LNCAP (cell line): ENCODE data around the gene WDR36.
A peak's percentile ranks its signal among the peaks of the same experiment; 100 is the strongest.

Experiments
- TF ChIP-seq, protein P1 (sequence below): fragments of 450-650 bp; IDR thresholded peaks from 2 replicates; pipeline ENCODE4 v1.5.1; 2017; ENCODE audit warnings: mild to moderate bottlenecking

The WDR36 gene

DNA sequence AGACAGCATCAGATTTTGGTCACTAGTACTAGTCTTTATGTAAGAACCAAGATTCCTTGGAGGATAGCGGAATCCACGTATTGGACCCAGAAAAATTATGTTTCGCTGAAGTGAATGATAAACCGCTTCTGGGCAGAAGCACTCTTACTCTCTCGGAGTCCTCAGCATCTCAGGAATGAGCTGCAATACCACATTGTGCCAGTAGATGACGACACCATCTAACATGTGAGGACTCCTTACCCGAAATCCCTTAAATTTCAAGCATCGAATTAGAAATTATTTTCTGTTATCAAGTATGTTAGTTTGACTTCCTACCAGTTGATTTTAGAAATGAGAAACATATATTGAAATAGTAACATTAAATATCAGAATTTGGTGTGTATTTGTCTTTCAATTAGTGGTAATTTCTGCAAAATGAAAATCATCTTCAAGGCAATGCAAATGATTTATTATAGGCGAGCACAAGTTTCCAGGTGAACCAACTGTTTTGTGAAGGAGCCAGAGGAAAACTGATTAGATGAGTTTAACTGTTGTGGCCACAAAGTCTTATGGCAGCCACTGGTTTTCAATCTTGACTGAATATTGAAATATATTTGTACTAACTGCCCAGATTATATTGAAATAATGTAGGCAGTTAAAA is 66.1 kb downstream of the WDR36 start:
- TF ChIP-seq, protein P1, sequence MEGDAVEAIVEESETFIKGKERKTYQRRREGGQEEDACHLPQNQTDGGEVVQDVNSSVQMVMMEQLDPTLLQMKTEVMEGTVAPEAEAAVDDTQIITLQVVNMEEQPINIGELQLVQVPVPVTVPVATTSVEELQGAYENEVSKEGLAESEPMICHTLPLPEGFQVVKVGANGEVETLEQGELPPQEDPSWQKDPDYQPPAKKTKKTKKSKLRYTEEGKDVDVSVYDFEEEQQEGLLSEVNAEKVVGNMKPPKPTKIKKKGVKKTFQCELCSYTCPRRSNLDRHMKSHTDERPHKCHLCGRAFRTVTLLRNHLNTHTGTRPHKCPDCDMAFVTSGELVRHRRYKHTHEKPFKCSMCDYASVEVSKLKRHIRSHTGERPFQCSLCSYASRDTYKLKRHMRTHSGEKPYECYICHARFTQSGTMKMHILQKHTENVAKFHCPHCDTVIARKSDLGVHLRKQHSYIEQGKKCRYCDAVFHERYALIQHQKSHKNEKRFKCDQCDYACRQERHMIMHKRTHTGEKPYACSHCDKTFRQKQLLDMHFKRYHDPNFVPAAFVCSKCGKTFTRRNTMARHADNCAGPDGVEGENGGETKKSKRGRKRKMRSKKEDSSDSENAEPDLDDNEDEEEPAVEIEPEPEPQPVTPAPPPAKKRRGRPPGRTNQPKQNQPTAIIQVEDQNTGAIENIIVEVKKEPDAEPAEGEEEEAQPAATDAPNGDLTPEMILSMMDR: peak; percentile 100

DNA sequence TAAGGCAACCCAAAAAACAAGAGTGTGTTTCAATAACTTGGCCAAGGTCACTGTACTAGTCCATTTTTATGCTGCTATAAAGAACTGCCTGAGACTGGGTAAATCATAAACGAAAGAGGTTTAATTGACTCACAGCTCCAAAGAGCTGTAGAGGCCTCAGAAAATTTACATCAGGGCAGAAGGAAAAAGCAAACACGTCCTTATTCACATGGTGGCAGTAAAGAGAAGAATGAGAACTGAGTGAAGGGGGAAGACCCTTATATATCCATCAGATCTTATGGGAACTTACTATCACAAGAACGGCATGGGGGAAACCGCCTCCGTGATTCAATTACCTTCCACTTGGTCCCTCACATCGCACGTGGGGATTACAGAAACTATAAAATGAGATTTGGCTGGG is 67.7 kb downstream of the WDR36 start:
- TF ChIP-seq, protein P1: no peak

GRCh38 chr5:111163000-111163399 is 70.9 kb downstream of the WDR36 start:
- TF ChIP-seq, protein P1: no peak

GRCh38 chr5:111165058-111165457 is 72.9 kb downstream of the WDR36 start:
- TF ChIP-seq, protein P1: no peak

DNA sequence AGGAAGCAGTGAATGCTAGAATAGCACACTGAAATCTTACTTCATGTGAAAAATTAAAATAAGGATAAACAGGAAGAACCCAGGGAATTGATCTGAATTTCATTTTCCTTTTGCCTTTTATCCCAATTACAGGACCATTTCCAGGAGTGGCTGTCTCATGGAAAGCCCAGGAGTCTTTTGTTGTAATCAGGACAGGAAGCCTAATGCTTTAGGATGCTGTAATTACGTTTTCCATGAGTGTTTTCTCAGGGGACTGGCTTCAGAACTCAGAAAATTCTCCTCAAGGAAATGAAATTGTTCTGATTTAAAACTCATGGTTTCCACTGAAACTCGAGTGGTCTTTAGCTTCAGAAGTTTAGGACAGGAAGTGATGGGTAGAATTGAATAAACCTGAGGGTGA is 75.4 kb downstream of the WDR36 start:
- TF ChIP-seq, protein P1: no peak

DNA sequence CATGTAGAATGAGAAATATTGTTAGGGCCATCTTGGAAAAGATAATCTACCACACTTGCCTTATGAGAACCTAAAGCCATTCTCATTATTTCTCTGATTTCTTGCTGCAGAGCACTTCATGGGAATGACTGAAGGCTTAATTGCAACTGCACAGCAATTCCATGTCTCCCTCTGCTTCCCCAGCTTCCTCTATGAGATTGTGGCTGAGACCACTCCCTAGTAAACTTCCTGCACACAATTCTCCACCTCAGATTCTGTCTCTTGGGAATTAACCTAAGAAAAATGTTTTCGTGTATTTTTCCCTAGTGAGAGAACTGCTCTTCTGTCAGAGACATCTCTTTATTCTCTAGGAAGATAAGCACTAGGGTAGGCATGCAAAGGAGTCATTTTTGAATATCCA is 76.5 kb downstream of the WDR36 start:
- TF ChIP-seq, protein P1: no peak

DNA sequence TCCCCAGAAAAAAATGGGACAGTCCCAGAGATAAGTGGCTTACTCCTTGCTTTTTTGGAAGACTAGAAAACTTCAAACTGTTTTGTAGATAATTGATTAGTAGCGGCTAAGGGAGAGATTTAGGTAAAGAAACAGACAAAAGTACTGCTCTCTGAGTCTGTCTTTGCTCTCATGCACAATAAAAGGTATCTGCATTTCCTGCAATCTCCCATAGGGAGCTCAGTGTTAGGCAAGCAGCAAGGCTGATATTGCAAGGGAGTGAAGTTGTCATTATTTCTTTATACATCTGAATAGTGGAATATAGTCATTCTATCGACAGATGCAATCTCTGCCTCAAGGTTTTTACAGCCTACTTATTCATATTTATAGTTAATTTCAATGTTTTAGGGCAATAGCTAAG is 77.1 kb downstream of the WDR36 start:
- TF ChIP-seq, protein P1: no peak

DNA sequence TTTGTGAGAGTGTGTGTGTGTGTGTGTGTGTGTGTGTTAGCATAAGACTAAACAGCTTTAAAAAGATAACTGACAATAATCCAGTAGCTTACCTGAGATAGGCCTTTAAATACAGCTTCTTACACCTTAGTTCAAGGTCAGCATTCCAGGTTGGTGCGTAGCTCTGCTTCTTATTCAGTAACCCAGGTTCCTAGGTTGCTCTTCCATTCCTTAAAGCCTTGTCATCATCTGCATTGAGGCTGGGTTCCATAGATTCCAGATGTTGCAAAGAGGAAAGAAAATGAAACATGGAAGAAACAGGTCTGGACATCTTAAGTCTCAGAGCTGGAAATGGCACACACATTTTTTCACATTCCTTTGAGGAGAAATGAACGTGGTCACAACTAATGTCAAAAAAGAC is 78.1 kb downstream of the WDR36 start:
- TF ChIP-seq, protein P1: no peak
